Measurements from ENCODE around the gene PIK3CD. TPM values are rescaled to one million over a fixed set of nuclear protein-coding genes. Genes with fewer than 3 reads are reported as not detected.

Gene PIK3CD
- total and polyA plus RNA-seq, 4 donors: 1.8 to 11.3 (median 3.4) TPM

DNA sequence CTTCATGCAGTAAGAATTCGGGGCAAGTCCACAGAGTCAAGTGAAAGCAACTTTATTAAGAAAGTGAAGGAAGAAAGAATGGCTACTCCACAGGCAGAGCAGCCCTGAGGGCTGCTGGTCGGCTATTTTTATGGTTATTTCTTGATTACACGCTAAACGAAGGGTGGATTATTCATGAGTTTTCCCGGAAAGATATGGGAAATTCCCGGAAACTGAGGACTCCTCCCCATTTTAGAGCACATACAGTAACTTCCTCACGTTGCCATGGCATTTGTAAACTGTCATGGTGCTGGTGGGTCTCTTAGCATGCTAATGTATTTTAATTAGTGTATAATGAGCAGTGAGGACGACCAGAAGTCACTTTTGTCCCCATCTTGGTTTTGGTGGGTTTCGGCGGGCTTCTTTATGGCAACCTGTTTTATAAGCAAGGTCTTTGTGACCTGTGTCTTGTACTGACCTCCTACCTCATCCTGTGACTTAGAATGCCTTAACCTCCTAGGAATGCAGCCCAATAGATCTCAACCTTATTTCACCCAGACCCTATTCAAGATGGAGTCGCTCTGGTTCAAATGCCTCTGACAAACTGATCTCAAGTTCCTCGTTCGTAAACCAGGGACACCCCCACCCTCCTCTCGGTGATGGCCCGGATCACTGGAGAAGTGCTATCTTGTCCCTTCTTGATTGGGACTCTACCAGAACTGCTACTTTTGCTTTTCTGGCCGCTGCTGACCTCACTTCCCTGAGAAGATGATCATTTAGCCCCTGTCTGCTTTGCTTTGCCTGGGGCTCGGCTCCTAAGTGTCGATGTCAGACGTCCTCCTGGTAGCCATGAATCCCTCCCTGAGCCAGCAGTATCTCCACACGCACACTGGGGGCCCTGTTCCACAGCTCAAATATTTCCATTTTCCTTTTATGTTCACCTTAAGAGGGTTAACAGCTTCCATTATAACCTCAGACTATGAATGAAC is 123.5 kb downstream of the PIK3CD start:
- TF ChIP-seq NR2F2 (IDR thresholded peaks at IDR 0.05): no peak
- TF ChIP-seq, protein P1, sequence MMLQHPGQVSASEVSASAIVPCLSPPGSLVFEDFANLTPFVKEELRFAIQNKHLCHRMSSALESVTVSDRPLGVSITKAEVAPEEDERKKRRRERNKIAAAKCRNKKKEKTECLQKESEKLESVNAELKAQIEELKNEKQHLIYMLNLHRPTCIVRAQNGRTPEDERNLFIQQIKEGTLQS (IDR thresholded peaks at IDR 0.05): no peak
- TF ChIP-seq, protein P2, sequence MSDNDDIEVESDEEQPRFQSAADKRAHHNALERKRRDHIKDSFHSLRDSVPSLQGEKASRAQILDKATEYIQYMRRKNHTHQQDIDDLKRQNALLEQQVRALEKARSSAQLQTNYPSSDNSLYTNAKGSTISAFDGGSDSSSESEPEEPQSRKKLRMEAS (IDR thresholded peaks at IDR 0.05): no peak
- TF ChIP-seq, protein P3, sequence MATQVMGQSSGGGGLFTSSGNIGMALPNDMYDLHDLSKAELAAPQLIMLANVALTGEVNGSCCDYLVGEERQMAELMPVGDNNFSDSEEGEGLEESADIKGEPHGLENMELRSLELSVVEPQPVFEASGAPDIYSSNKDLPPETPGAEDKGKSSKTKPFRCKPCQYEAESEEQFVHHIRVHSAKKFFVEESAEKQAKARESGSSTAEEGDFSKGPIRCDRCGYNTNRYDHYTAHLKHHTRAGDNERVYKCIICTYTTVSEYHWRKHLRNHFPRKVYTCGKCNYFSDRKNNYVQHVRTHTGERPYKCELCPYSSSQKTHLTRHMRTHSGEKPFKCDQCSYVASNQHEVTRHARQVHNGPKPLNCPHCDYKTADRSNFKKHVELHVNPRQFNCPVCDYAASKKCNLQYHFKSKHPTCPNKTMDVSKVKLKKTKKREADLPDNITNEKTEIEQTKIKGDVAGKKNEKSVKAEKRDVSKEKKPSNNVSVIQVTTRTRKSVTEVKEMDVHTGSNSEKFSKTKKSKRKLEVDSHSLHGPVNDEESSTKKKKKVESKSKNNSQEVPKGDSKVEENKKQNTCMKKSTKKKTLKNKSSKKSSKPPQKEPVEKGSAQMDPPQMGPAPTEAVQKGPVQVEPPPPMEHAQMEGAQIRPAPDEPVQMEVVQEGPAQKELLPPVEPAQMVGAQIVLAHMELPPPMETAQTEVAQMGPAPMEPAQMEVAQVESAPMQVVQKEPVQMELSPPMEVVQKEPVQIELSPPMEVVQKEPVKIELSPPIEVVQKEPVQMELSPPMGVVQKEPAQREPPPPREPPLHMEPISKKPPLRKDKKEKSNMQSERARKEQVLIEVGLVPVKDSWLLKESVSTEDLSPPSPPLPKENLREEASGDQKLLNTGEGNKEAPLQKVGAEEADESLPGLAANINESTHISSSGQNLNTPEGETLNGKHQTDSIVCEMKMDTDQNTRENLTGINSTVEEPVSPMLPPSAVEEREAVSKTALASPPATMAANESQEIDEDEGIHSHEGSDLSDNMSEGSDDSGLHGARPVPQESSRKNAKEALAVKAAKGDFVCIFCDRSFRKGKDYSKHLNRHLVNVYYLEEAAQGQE (IDR thresholded peaks at IDR 0.05): no peak
- TF ChIP-seq YY1 (IDR thresholded peaks at IDR 0.05): no peak
- no peak for TF ChIP-seq EGR1 (IDR thresholded peaks at IDR 0.05; ENCODE audit: low read depth in 2 of 2)
- WGBS: 90% methylated on average over 20 of the region's 20 CpGs
- no peak overlapping the region for H3K4me3 ChIP-seq (ENCODE audit: low read depth in 1 of 3, low read length in 3 of 3)
- H3K4me1 ChIP-seq (ENCODE audit: control insufficient read depth in 4 of 4, insufficient read depth in 4 of 4, low read length in 3 of 4): no peaks in the 10 kb centered on the region
- no peaks in the 10 kb centered on the region for H3K27me3 ChIP-seq (ENCODE audit: control insufficient read depth in 4 of 4, insufficient read depth in 4 of 4, low read length in 3 of 4)
- H3K9me3 ChIP-seq (ENCODE audit: control insufficient read depth in 4 of 4, low read length in 3 of 4): no peaks in the 10 kb centered on the region
- H3K36me3 ChIP-seq (ENCODE audit: control insufficient read depth in 4 of 4, insufficient read depth in 3 of 4, low read depth in 1 of 4, low read length in 3 of 4): peaks cover 0 to 2% (median 0%) of the 10 kb centered on the region in 4 donors
- H3K27ac ChIP-seq (ENCODE audit: low read depth in 1 of 2, low read length in 2 of 2): no peak overlapping the region
- DNase-seq (ENCODE audit: low spot score): no peak
- H3K9ac ChIP-seq (ENCODE audit: low read depth in 1 of 2, low read length in 2 of 2): no peak overlapping the region

DNA sequence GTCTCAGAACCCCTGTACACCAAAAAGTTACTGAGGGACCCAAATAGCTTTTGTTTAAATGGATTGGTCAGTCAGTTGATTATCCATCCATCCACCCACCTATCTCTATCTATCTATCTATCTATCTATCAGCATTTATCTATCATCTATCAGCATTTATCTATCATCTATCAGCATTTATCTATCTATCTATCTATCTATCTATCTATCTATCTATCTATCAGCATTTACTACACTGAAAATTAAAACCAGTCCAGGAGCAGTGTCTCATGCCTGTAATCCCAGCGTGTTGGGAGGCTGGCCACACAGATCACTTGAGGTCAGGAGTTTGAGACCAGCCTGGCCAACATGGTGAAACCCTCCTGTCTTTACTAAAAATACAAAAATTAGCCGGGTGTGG is 125.2 kb downstream of the PIK3CD start:
- H3K4me1 ChIP-seq (ENCODE audit: control insufficient read depth in 4 of 4, insufficient read depth in 4 of 4, low read length in 3 of 4): no peaks in the 10 kb centered on the region
- no peak for DNase-seq (ENCODE audit: low spot score)
- H3K27me3 ChIP-seq (ENCODE audit: control insufficient read depth in 4 of 4, insufficient read depth in 4 of 4, low read length in 3 of 4): no peaks in the 10 kb centered on the region
- H3K9me3 ChIP-seq (ENCODE audit: control insufficient read depth in 4 of 4, low read length in 3 of 4): no peaks in the 10 kb centered on the region
- H3K27ac ChIP-seq (ENCODE audit: low read depth in 1 of 2, low read length in 2 of 2): no peak overlapping the region
- H3K36me3 ChIP-seq (ENCODE audit: control insufficient read depth in 4 of 4, insufficient read depth in 3 of 4, low read depth in 1 of 4, low read length in 3 of 4): peaks cover 0 to 2% (median 0%) of the 10 kb centered on the region in 4 donors
- 96% methylated on average over 2 of the region's 2 CpGs for WGBS
- TF ChIP-seq GABPA (IDR thresholded peaks at IDR 0.05 in 1 of 2, conservative IDR thresholded peaks at IDR 0.05 in 1 of 2): no peak
- TF ChIP-seq, protein P3 (IDR thresholded peaks at IDR 0.05): no peak
- no peak for TF ChIP-seq YY1 (IDR thresholded peaks at IDR 0.05)
- TF ChIP-seq HNF4A (conservative IDR thresholded peaks at IDR 0.05): no peak
- TF ChIP-seq TAF1 (conservative IDR thresholded peaks at IDR 0.05): no peak
- no peak for TF ChIP-seq HNF4G (IDR thresholded peaks at IDR 0.05)
- no peak overlapping the region for H3K9ac ChIP-seq (ENCODE audit: low read depth in 1 of 2, low read length in 2 of 2)
- H3K4me3 ChIP-seq (ENCODE audit: low read depth in 1 of 3, low read length in 3 of 3): no peak overlapping the region

Other genes starting within 250 kb of the PIK3CD start
- 10 to 100 TPM in 1 of 2 donors, 1 to 10 TPM in 1; 6.9 to 19.1 TPM for gene SLC25A33, start 112.3 kb upstream of the PIK3CD start, total RNA-seq
- 10 to 100 TPM in 1 of 2 donors, 1 to 10 TPM in 1; 9.0 to 12.3 TPM for gene SLC25A33, start 112.3 kb upstream of the PIK3CD start, polyA plus RNA-seq
- gene TMEM201, start 62.8 kb upstream of the PIK3CD start, total RNA-seq: 1 to 10 TPM; 2.9 to 3.5 TPM
- 1 to 10 TPM; 1.5 to 2.8 TPM for gene TMEM201, start 62.8 kb upstream of the PIK3CD start, polyA plus RNA-seq
- gene CLSTN1, start 172.2 kb downstream of the PIK3CD start, total RNA-seq: 10 to 100 TPM in 1 of 2 donors, 1 to 10 TPM in 1; 8.0 to 13.4 TPM
- gene CLSTN1, start 172.2 kb downstream of the PIK3CD start, polyA plus RNA-seq: 1 to 10 TPM; 3.1 to 9.6 TPM

All from liver (tissue), 9 donors.